CD4-positive, alpha-beta T cell treated with Interleukin-1 beta for 1 hour (primary cell): ENCODE results near the gene RNASE8.
A peak's percentile ranks its signal among the peaks of the same experiment; 100 is the strongest.

Experiments
- DNase-seq, 2 donors: peaks; one replicate each; pipeline ENCODE4 v3.0.0-alpha.2; 2020 to 2022

Gene RNASE8

DNA sequence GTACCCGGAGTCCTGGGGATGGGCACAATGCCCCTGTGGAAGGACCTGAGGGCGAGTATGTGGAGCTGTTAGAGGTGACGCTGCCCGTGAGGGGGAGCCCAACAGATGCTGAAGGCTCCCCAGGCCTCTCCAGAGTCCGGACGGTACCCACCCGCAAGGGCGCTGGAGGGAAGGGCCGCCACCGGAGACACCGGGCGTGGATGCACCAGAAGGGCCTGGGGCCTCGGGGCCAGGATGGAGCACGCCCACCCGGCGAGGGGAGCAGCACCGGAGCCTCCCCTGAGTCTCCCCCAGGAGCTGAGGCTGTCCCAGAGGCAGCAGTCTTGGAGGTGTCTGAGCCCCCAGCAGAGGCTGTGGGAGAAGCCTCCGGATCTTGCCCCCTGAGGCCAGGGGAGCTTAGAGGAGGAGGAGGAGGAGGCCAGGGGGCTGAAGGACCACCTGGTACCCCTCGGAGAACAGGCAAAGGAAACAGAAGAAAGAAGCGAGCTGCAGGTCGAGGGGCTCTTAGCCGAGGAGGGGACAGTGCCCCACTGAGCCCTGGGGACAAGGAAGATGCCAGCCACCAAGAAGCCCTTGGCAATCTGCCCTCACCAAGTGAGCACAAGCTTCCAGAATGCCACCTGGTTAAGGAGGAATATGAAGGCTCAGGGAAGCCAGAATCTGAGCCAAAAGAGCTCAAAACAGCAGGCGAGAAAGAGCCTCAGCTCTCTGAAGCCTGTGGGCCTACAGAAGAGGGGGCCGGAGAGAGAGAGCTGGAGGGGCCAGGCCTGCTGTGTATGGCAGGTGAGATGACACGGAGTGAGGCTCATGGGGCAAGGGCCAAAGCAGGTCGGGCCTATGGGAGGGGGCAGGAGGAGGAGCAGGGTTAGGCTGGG is 17.0 kb downstream of the RNASE8 start:
- no peak for DNase-seq

DNA sequence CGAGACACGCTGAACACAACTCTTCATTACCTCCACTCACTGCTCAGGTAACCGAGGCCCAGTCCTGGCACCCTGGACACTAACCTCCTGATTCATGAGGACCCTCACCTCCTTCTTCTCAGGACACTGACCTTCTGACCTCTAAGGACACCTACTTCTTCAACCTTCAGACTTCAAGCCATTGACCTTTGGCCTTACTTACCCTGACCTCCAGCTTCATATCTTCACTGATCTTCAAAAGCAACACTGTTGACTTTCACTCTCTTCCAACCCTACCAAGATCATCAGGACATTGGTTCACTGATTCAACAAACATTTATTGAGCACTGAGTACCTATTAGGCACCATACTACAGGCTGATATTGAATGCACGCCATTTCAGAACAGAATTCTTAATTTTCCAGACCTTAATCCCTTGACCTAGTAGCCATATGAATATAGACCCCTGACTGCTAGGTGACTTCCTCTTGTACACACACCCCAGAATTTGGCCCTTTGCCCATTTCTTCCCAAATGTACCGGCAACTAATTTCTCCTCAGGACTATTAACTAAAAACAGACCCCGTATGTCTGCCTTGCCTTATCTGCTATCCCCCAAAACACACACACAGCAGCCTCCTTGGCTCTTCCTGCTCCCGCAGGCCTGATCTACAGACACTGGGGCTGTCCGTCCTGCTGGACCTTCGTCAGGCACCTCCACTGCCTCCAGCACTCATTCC is 18.3 kb downstream of the RNASE8 start:
- no peak for DNase-seq

DNA sequence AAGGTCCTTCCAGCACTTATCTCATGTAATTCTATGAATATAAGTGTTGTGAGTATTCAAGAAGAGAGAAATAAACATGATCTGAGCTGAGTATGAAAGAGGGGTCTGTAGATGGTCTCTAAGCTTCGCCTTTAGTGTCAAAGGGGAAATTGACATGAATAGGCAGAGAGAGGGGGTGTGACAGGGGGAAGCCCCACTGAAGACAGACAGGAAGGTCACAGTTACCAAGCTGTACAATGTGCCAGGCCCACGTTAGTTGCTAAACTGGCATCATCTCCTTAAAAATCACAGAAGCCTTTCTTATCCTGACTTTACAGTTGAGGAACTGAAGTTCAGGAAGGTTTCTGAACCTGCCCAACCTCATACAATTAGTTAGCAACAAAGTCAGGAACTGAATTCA is 20.1 kb downstream of the RNASE8 start:
- no peak for DNase-seq

DNA sequence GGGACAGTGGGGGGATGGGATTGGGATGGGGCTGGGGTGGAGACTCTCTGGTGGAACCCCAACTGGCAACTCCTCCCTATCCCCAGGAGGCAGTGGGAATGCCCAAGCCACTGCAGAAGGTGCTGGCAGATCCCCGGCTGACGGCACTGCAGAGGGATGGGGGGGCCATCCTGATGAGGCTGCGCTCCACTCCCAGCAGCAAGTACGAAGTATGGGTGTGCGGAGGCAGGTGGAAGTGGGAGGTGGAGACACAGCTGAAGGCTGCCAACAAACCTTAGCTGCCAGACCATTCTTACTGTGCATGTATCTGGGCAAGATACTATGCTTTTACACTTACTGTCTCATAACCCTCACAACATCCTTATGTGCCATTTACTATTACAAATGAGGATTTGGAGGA is 20.7 kb downstream of the RNASE8 start:
- DNase-seq: no peak

DNA sequence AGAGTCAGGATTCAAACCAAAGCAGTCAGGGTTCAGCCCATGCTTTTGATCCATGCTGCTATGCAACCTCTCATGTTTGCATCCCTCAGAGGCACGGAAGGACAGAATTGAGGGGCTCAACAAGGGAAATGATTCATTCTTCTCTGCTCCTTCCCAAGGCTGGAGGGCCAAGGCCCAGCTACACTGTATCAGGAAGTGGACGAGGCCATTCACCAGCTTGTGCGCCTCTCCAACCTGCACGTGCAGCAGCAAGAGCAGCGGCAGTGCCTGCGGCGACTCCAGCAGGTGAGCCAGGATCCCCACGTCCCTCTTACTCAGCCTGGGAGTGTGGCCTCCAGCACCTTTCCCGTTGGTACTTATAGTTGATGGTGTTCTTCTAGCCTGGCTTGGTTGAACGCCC is 21.1 kb downstream of the RNASE8 start:
- no peak for DNase-seq

- no peak for DNase-seq
These were observed 24.0 kb downstream of the RNASE8 start for GRCh38 chr14:21081521-21082142.

GRCh38 chr14:21083565-21084325 is 26.1 kb downstream of the RNASE8 start:
- DNase-seq: no peak

DNA sequence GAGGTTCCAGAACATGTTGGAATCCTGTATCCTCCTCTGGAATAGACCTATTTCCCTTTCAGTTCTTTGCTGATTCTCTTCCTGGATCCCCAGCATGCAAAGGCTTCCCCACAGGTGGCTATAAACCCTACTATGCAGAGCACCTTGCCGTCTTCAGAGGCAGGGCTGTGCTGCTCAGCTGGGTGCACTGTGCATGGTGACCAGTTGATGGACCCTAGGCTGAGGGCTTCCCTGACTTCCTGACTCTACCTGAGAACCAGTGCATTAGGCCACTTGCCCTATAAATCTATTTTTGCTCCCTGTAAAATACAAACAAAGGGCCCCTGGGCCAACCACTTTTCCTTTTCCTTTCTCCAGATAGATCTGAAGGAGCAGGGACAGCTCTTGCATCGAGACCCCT is 26.8 kb downstream of the RNASE8 start:
- no peak for DNase-seq

DNA sequence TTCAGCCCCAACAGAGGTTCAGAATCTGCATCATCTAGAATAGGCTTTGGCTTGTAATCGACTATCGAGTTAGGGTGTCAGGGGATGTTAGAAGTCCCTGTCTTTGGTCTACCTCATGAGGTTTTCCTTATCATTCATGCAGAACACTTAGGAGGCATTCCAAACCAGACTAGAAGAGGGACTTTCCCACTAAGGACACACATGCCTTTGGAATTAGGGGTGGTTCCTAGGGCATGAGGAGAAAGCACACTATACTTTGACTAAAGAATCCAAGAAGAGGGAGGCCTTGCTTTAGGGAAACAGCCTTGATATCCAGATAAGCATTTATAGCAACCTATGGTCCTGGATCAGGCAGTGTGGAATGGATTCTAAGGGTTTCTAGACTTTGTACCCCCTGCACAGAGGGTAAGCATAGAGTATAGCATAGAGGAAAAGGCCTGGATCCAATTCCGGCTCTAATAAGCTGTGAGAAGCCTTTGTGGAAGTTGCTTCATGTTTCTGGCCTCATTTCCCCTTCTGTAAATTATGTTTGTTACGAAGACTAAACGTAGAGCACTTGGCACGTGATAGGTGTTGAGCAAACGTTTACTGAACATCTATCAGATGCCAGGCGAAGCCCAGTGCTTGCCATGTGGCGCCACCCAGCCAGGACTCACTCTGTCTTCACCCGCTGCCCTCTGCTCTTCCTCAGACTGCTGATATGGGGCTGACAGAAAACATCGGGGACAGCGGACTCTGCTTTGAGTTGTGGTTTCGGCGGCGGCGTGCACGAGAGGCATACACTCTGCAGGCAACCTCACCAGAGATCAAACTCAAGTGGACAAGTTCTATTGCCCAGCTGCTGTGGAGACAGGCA is 27.6 kb downstream of the RNASE8 start:
- peak in 1 of 2 donors; percentile 50 for DNase-seq

DNA sequence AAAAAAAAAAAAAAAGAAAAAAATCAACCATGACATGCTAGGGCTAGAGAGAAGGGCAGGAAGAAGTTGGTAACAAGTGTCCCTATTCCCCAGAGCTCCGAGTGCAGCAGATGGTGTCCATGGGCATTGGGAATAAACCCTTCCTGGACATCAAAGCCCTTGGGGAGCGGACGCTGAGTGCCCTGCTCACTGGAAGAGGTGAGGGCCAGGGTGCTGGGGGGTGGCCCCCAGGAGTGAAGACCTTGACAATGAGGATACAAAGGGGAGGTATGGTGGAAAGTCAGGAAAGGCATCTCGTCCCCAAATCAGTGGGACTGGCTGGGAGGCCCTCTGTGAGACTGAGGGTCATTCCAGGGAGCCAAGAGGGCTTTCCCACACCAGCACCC is 29.3 kb downstream of the RNASE8 start:
- no peak for DNase-seq

DNA sequence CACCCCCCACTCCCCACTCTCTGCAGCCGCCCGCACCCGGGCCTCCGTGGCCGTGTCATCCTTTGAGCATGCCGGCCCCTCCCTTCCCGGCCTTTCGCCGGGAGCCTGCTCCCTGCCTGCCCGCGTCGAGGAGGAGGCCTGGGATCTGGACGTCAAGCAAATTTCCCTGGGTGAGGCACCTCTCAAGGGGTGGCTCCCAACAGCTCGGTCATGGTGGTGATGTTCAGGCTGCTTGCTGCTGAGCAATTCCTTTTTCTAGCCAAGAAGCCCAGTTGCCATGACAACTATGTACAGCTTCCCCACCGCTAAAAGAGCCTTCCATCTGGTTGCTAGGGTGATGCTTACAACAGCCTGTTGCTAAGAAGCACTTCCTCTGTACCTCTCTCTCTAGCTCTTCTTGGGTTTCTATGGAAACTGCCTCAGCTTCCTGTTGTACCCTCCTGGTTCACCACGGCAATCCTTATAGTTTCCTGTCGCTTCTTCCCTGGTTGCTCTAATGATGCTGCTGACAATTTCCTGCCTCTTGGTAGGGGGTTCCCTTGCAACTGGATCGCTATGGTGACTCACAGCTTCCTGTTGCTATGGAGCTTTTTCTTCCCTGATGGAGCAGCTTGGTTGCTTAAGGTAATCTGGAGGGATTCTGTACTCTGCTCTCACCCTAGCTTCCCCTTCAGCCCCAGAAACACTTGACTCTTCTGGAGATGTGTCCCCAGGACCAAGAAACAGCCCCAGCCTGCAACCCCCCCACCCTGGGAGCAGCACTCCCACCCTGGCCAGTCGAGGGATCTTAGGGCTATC is 29.9 kb downstream of the RNASE8 start:
- peak; percentile 93 to 94 for DNase-seq

DNA sequence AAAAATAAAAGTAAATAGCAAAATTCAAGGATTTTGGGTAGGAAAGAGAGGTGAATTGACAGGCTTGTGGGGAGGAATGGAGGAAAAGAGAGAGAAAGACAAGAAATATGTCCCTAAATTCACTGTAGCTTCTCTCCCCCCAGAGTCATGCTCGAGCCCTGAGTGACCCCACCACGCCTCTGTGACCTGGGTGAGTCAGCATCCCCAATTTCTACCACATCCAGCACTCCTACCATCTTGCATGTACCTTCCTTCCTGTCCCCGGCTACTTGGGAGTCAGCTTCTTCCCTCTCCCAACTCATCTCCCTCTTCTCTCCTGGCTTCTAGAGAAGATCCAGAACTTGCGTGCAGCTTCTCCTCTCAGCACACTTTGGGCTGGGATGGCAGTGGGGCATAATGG is 31.1 kb downstream of the RNASE8 start:
- DNase-seq: no peak

DNA sequence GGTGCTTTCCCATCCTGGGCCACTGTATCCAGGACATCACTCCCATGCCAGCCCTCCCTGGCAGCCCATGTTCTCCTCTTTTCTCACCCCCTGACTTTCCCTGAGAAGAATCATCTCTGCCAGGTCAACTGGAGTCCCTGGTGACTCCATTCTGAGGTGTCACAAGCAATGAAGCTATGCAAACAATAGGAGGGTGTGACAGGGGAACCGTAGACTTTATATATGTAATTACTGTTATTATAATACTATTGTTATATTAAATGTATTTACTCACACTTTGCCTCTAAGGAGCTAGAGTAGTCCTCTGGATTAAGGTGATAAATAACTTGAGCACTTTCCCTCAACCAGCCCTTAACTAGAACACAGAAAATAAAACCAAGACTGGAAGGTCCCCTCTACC is 31.6 kb downstream of the RNASE8 start:
- no peak for DNase-seq

DNA sequence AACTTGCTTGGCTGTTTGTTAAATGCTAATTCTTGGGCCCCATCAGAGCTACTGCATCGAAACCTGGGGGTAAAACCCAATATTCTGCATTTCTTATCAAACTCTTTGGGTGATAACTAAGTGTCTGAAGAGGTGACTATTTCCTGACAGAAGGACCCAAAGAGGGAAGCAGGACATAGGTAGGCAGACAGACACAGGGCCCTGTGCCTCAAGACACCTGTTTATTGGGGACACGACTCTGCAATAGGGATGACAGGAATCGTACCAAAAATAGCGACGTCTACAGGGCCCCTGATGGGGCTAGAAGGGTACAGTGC is 32.2 kb downstream of the RNASE8 start:
- no peak for DNase-seq

GRCh38 chr14:21090194-21090939 is 32.7 kb downstream of the RNASE8 start:
- DNase-seq: no peak

- DNase-seq: no peak
These were observed 33.5 kb downstream of the RNASE8 start for GRCh38 chr14:21090940-21091663.

DNA sequence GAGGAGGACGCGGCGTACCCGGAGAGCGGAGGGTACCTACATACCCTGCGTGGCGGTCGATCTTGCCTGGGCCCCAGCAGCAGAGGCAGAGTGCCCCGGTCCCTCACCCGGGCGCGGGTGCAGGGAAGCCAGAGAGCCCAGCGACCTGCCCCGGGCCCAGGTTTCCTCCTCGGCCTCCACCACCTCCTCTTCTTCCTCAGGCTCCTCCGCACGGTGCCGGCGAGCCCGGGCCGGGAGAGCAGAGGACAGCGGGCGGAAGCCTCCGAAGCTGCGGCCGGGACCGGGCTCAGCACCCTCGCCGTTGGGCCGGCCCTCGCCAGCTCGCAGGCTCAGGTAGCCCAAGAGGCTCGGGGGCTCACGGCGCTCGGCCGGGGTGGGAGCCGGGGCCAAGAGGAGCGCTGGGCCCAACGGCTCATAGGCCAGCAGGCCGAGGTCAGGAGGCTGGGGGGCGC is 34.2 kb downstream of the RNASE8 start:
- no peak for DNase-seq

DNA sequence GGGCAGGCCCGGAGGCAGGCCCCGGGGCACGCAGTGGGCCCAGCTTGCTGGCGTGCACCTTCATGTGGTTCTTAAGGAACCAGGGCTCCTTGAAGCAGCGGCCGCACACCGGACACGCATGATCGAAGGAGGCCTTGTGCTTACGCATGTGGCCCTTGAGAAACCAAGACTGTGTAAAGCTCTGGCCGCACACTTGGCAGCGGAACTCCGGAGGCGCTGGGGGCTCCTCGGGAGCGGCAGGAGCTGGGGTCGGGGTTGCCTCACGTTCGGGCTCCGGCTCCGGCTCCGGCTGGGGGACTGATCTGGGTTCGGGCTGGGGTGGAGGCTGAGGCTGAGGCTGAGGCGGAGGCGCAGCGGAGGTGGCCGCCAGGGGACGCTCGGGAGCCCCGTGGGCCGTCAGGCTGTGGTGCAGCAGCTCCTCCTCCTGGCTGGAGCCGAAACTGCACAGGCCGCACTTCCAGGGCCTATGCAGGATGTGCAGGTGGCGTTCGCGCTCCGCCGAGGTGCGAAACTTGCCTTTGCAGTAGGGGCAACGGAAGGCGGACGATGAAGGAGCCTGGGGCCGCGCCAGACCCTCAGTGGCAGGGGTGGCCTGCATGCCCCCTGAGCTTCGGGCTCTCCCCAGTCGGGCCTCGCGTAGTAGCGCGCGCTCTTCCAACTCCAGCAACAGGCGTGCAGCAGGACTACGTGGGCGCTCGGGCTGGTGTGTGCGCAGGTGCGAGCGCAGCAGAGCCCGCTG is 34.8 kb downstream of the RNASE8 start:
- peak; percentile 87 to 90 for DNase-seq

DNA sequence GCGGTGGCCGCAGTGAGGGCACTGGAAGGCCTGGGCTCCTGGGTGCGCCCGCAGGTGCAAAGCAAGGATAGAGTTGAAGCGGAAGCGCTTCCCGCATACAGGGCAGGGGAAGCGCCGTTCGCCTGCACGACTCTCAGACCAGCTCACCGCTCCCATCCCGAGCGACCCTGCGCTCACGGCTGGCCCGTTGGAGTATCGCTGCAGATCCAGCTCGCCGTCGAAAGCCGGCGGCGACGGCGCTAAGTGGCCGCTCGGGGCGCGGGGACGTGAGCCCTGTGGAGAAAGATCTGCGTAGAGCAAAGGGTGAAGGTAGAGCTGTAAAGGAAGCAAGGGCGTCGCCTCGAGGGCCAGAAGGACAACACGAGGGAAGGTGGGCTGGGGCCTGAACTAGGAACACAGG is 35.4 kb downstream of the RNASE8 start:
- no peak for DNase-seq
